OCI-LY3 (cell line): ENCODE data around the gene DYRK2.

Experiments used
- H2AFZ ChIP-seq: fragments of 200-600, 300-600 bp; shearing (Covaris generic); 2 replicates; pipeline ENCODE4 v1.6.0; 2014; ENCODE audit warnings: antibody characterized with exemption, low read depth, low read length
- H3K27ac ChIP-seq: fragments of 200-600, 300-600 bp; sonication (generic); 2 replicates; pipeline ENCODE4 v1.5.1; 2014; ENCODE audit warnings: mild to moderate bottlenecking, low read length, moderate library complexity, mixed read lengths
- H3K27me3 ChIP-seq: fragments of 200-600, 300-600 bp; sonication (generic); 2 replicates; pipeline ENCODE4 v1.6.1; 2014; ENCODE audit warnings: low read depth, low read length, mixed read lengths
- H3K36me3 ChIP-seq: fragments of 200-600, 300-600 bp; sonication (generic); replicated peaks from 2 replicates; pipeline ENCODE3; 2014; ENCODE audit warnings: low read depth, low read length, mixed read lengths
- H3K4me1 ChIP-seq: fragments of 300-600, 200-600 bp; sonication (generic); 2 replicates; pipeline ENCODE4 v1.6.1; 2014; ENCODE audit warnings: low read length, mixed read lengths
- H3K4me2 ChIP-seq: fragments of 200-600, 300-600 bp; sonication (generic); 2 replicates; pipeline ENCODE4 v1.6.1; 2014; ENCODE audit warnings: low read length, mixed read lengths
- H3K4me3 ChIP-seq: fragments of 300-600, 200-600 bp; sonication (generic); 2 replicates; pipeline ENCODE4 v1.5.1; 2014; ENCODE audit warnings: antibody characterized with exemption, mild to moderate bottlenecking, low read length, moderate library complexity
- H3K79me2 ChIP-seq: fragments of 300-600, 200-600 bp; shearing (Covaris generic); 2 replicates; pipeline ENCODE4 v1.6.1; 2014; ENCODE audit warnings: mild to moderate bottlenecking, low read length, mixed read lengths
- H3K9ac ChIP-seq: fragments of 300-600, 200-600 bp; shearing (Covaris generic); 2 replicates; pipeline ENCODE4 v1.6.0; 2014; ENCODE audit warnings: mild to moderate bottlenecking, low read length, moderate library complexity
- H3K9me3 ChIP-seq: fragments of 200-600, 300-600 bp; shearing (Covaris generic); 2 replicates; pipeline ENCODE4 v1.6.1; 2014; ENCODE audit warnings: low read length, mixed read lengths; ENCODE audit not compliant: insufficient read depth
- H4K20me1 ChIP-seq: fragments of 200-600, 300-600 bp; sonication (generic); 2 replicates; pipeline ENCODE4 v1.6.1; 2016; ENCODE audit warnings: low read length, mixed read lengths; ENCODE audit not compliant: insufficient read depth
- CTCF ChIP-seq: fragments of 200-600, 300-600 bp; sonication (generic); IDR thresholded peaks from 2 replicates; pipeline ENCODE4 v1.5.1; 2014; ENCODE audit warnings: antibody characterized with exemption, low read length, low read depth
- EZH2phosphoT487 ChIP-seq: fragments of 200-600 bp; shearing (Covaris generic); IDR thresholded peaks from 2 replicates; pipeline ENCODE4 v1.6.1; 2018; ENCODE audit warnings: antibody characterized with exemption, mixed run types, low read depth

Gene DYRK2

DNA sequence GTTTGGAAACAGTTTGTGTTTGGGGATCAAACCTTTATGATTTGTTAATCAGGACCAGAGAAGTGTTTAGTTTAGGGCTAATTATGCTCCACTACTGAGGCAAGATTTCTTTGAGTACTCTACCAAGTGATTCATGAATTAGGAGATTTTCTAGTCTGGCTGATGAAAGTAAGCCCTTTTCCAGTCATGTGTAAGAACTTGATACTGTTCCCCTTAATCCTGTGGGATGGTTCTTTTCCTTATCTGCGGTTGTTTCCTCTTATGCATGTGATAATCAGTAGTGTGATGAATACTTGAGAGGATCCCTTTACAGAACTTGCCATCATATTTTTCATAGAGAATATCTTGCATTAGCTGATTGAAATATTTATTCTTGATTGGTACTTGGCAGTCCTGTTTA lies 42.1 kb downstream of the DYRK2 start:
- H3K27me3 ChIP-seq = peaks cover 20% of the 10 kb centered on the region
- no peaks in the 10 kb centered on the region for H3K9me3 ChIP-seq
- H3K27ac ChIP-seq = no peak overlapping the region
- no peak overlapping the region for H3K9ac ChIP-seq
- no peaks in the 10 kb centered on the region for H3K79me2 ChIP-seq
- no peak overlapping the region for H3K4me2 ChIP-seq
- peaks cover 11% of the 10 kb centered on the region for H3K4me1 ChIP-seq
- H3K36me3 ChIP-seq = no peaks in the 10 kb centered on the region
- no peak for TF ChIP-seq EZH2phosphoT487
- no peak for TF ChIP-seq CTCF
- H3K4me3 ChIP-seq = no peak overlapping the region
- no peak overlapping the region for H2AFZ ChIP-seq
- H4K20me1 ChIP-seq = no peaks in the 10 kb centered on the region

- Histone ChIP-seq H4K20me1 (no peaks in the 10 kb centered on the region), H3K4me3 (no peak overlapping the region), H3K27me3 (peaks cover 25% of the 10 kb centered on the region), H3K4me1 (peaks cover 11% of the 10 kb centered on the region), H2AFZ (no peak overlapping the region), H3K9ac (no peak overlapping the region), H3K9me3 (no peaks in the 10 kb centered on the region), H3K36me3 (no peaks in the 10 kb centered on the region), H3K4me2 (no peak overlapping the region), H3K27ac (no peak overlapping the region), H3K79me2 (no peaks in the 10 kb centered on the region)
- TF ChIP-seq EZH2phosphoT487 (no peak), CTCF (no peak)
These were observed 42.7 kb downstream of the DYRK2 start for GRCh38 chr12:67691220-67691619.

DNA sequence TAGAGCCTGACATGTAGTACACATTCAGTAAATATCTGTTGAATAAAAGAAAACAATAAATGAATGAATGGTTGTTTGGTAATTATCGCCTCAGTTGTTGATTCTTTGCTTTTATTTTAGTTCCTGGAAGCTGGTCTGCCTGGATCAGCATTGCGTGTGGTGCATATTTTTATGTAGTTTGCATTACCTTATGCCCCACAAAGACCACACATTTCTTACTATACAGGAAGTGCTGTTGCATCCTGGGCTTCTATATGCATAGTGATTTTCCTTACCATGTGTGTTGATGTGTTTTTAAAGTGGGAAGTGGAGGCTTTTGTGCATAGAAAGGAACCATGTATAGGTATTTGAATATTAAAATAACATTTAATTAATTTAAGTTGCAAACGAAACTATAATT lies 43.6 kb downstream of the DYRK2 start:
- Histone ChIP-seq H3K4me2 (no peak overlapping the region), H3K4me3 (no peak overlapping the region), H3K27ac (no peak overlapping the region)

DNA sequence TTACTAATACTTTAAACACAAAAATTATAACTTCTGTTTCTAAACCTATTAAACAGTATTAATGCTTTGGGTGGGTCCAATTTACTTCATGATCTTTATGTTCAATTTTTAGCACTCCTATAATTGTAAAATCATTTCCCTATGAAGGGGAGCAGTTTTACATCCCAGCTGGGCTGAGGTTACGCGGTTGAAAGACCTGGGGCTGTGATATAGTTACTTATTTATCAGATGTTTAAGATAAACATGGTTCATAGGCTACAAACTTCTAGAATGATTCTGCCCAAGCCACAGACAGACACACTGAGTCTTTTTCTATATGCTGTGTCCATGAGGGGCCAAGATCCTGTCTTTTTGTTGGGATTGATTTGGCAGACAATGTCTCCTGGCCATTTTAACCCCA lies 44.4 kb downstream of the DYRK2 start:
- Histone ChIP-seq H3K36me3 (no peaks in the 10 kb centered on the region), H3K4me2 (no peak overlapping the region), H3K9me3 (no peaks in the 10 kb centered on the region), H3K9ac (no peak overlapping the region), H3K79me2 (no peaks in the 10 kb centered on the region), H3K27ac (no peak overlapping the region), H2AFZ (no peak overlapping the region), H3K4me3 (no peak overlapping the region), H4K20me1 (no peaks in the 10 kb centered on the region), H3K4me1 (peaks cover 17% of the 10 kb centered on the region), H3K27me3 (peaks cover 41% of the 10 kb centered on the region)
- no peak for TF ChIP-seq CTCF
- TF ChIP-seq EZH2phosphoT487 = no peak

More for the DNA sequence above, 43.6 kb downstream of the DYRK2 start:
- H2AFZ ChIP-seq = no peak overlapping the region
- TF ChIP-seq CTCF (no peak), EZH2phosphoT487 (no peak)
- H3K36me3 ChIP-seq = no peaks in the 10 kb centered on the region
- H3K9ac ChIP-seq = no peak overlapping the region
- H3K27me3 ChIP-seq = peaks cover 32% of the 10 kb centered on the region
- H4K20me1 ChIP-seq = no peaks in the 10 kb centered on the region
- peaks cover 11% of the 10 kb centered on the region for H3K4me1 ChIP-seq
- no peaks in the 10 kb centered on the region for H3K9me3 ChIP-seq
- H3K79me2 ChIP-seq = no peaks in the 10 kb centered on the region
